HepG2 (cell line): ENCODE results near the gene TMEM253. TPM values are rescaled to one million over a fixed set of nuclear protein-coding genes. Genes with fewer than 3 reads are reported as not detected.

Experiments
- ATAC-seq: fragments of 200-7000 bp; cut with Tn5 transposase; 3 replicates; pipeline ENCODE4 v1.9.1; 2020; ENCODE audit warnings: mild to moderate bottlenecking, moderate library complexity
- BruUV-seq: library from RNA; stranded (reverse); fragments of 400-500 nt; replicated peaks from 2 replicates; lab custom pipeline; 2021; lab: Mats Ljungman, UMichigan
- CTCF ChIA-PET: fragments of 300-600 bp; formaldehyde crosslinking; extraction: SDS; loops from one replicate; lab custom pipeline; 2021; ENCODE audit warnings: low total read pairs, inconsistent platforms, low intra/inter-chr PET ratio; lab: Yijun Ruan, JAX
- POLR2A ChIA-PET: fragments of 350-600 bp; sonication (Branson Sonifier 250); formaldehyde crosslinking; loops from one replicate; lab custom pipeline; 2020; ENCODE audit warnings: antibody characterized with exemption, inconsistent platforms; lab: Yijun Ruan, JAX
- DNase-seq: peaks from one replicate; pipeline ENCODE4 v3.0.0-alpha.2; 2015; ENCODE audit warnings: low spot score
- FAIRE-seq: peaks from 3 replicates; lab custom pipeline; 2011; peaks lifted over from hg19 to GRCh38; lab: Jason Lieb, UNC
- H2AFZ ChIP-seq: one replicate; pipeline ENCODE4 v1.6.1; 2011; ENCODE audit warnings: low read length, inconsistent platforms
- H3K27ac ChIP-seq: fragments of 300-600 bp; 3 replicates; pipeline ENCODE4 v1.8.0; 2011; ENCODE audit warnings: mixed run types, mild to moderate bottlenecking, mixed read lengths, low read length, inconsistent platforms; ENCODE audit not compliant: insufficient read depth; ENCODE audit errors: extremely low read length
- H3K27me3 ChIP-seq, 2 experiments: fragments of 200-600 bp in 1 of 2; 2 replicates in 1 of 2; 3 replicates in 1 of 2; pipeline versions ENCODE4 v1.6.0 to v1.8.0; 2011; ENCODE audit warnings: low read length in 2 of 2, mild to moderate bottlenecking in 2 of 2, moderate library complexity in 2 of 2, inconsistent platforms in 1 of 2; ENCODE audit not compliant: insufficient read depth in 2 of 2, control insufficient read depth in 1 of 2
- H3K36me3 ChIP-seq, 2 experiments: fragments of 200-600 bp in 1 of 2; replicated peaks in 1 of 2; 2 replicates in 1 of 2; 3 replicates in 1 of 2; pipeline versions ENCODE4 v1.5.1 to v1.8.0; 2011; ENCODE audit warnings: low read length in 2 of 2, inconsistent platforms in 1 of 2; ENCODE audit not compliant: insufficient read depth in 2 of 2, control insufficient read depth in 1 of 2
- H3K4me1 ChIP-seq: 2 replicates; pipeline ENCODE4 v1.5.1; 2012; ENCODE audit warnings: low read length, inconsistent platforms; ENCODE audit not compliant: insufficient read depth
- H3K4me2 ChIP-seq: 2 replicates; pipeline ENCODE4 v1.6.0; 2011; ENCODE audit warnings: low read depth, low read length, inconsistent platforms
- H3K4me3 ChIP-seq, 3 experiments: fragments of 200-600 bp in 1 of 3; sonication (generic), shearing (Covaris generic) in 1 of 3; replicated peaks in 1 of 3; 2 replicates each; pipeline ENCODE4 v1.5.1; 2011 to 2016; ENCODE audit warnings: low read length in 3 of 3, inconsistent platforms in 2 of 3, low read depth in 2 of 3, mild to moderate bottlenecking in 2 of 3, control low read depth in 1 of 3, mixed read lengths in 1 of 3; ENCODE audit not compliant: insufficient read depth in 1 of 3
- H3K79me2 ChIP-seq: one replicate; pipeline ENCODE4 v1.6.1; 2011; ENCODE audit warnings: low read length, inconsistent platforms; ENCODE audit not compliant: insufficient read depth
- H3K9ac ChIP-seq: 2 replicates; pipeline ENCODE4 v1.6.0; 2011; ENCODE audit warnings: mild to moderate bottlenecking, low read depth, low read length, inconsistent platforms; ENCODE audit not compliant: insufficient read depth
- H3K9me3 ChIP-seq: 2 replicates; pipeline ENCODE4 v1.5.1; 2012; ENCODE audit warnings: mild to moderate bottlenecking, low read length
- H4K20me1 ChIP-seq: 2 replicates; pipeline ENCODE4 v1.6.0; 2011; ENCODE audit warnings: inconsistent platforms, mild to moderate bottlenecking, low read length, moderate library complexity; ENCODE audit not compliant: insufficient read depth
- ARID5B ChIP-seq: IDR thresholded peaks from 2 replicates; pipeline ENCODE4 v1.4.0; 2020; ENCODE audit warnings: mild to moderate bottlenecking, missing genetic modification reagents
- HNF4A ChIP-seq: sonication (generic); formaldehyde crosslinking; IDR thresholded peaks from 2 replicates; pipeline ENCODE4 v1.4.0; 2020; ENCODE audit warnings: missing genetic modification reagents
- NCOA5 ChIP-seq: sonication (generic); formaldehyde crosslinking; IDR thresholded peaks from 2 replicates; pipeline ENCODE4 v1.4.0; 2020; ENCODE audit warnings: missing genetic modification reagents
- NCOR1 ChIP-seq: fragments of 200-600 bp; sonication (generic); IDR thresholded peaks from 2 replicates; pipeline ENCODE4 v1.7.0; 2017; ENCODE audit warnings: antibody characterized with exemption, low read length, borderline replicate concordance
- RARA ChIP-seq: IDR thresholded peaks from 2 replicates; pipeline ENCODE4 v1.6.1; 2016; ENCODE audit warnings: missing genetic modification reagents, missing compliant biosample characterization
- SOX6 ChIP-seq, 2 experiments: fragments of 450-650 bp in 1 of 2; sonication (generic) in 1 of 2; formaldehyde crosslinking in 1 of 2; IDR thresholded peaks; 2 replicates each; pipeline versions ENCODE4 v1.4.0 to v1.6.1; 2017 to 2020; ENCODE audit warnings: antibody characterized with exemption in 1 of 2, mild to moderate bottlenecking in 1 of 2, missing genetic modification reagents in 1 of 2
- ZNF451 ChIP-seq: sonication (generic); formaldehyde crosslinking; IDR thresholded peaks from 2 replicates; pipeline ENCODE4 v1.5.0; 2020; ENCODE audit warnings: mild to moderate bottlenecking, missing genetic modification reagents
- WGBS: methylation state at CpG from one replicate; pipeline ENCODE4 v1.1.6; 2017; ENCODE audit warnings: low lambda C conversion rate; 5-methylcytosine and 5-hydroxymethylcytosine counted together
- in situ Hi-C: cut with HindIII; loops from 2 replicates; pipeline ENCODE4 v1.10.0; 2017; ENCODE audit warnings: low pct_unique_long_range_greater_than_20kb; ENCODE audit not compliant: extremely low pct_ligation_motif_present
- intact Hi-C: fragments of 100-400 bp; cut with micrococcal nuclease; formaldehyde crosslinking; loops from one replicate; pipeline ENCODE4 v1.10.0; 2022; ENCODE audit not compliant: unreplicated experiment
- polyA plus RNA-seq, 8 experiments: library from polyadenylated mRNA; depleted of rRNA in 3 of 8; stranded (reverse) in 7 of 8; unstranded in 1 of 8; fragments of >200 nt; fragmentation: Illumina TruSeq in 4 of 8; extraction: Trizol in 4 of 8; gene quantifications; 2 replicates each; pipeline versions ENCODE4 v1.2.1 to v1.2.3, GENCODE V29; 2011 to 2016; ENCODE audit warnings: low read depth in 4 of 8, missing spikeins in 1 of 8, mixed read lengths in 1 of 8; ENCODE audit not compliant: insufficient read depth in 1 of 8
- total RNA-seq, 5 experiments: library from RNA; depleted of rRNA; stranded (reverse); fragments of >200 nt; fragmentation: Illumina TruSeq; extraction: Trizol; gene quantifications; 2 replicates each; pipeline ENCODE4 v1.2.3, GENCODE V29; 2016; ENCODE audit warnings: low read depth in 1 of 5

TMEM253 gene
- total and polyA plus RNA-seq, 2 of the 13 experiments (the other 11 are each of a cell fraction or from before 2014, with no cell fraction given) = 0.29 to 0.45 TPM

- WGBS = 6% methylated on average over 1 of the region's 1 CpG
- H3K9me3 ChIP-seq = no peaks in the 10 kb centered on the region
- ATAC-seq = peak; percentile 59
- H3K79me2 ChIP-seq = no peaks in the 10 kb centered on the region
- no TSS peak for BruUV-seq
- no peaks in the 10 kb centered on the region for H3K27me3 ChIP-seq
- H3K4me2 ChIP-seq = no peak overlapping the region
- no peak overlapping the region for H2AFZ ChIP-seq
- no peaks in the 10 kb centered on the region for H4K20me1 ChIP-seq
- FAIRE-seq = no peak
- TF ChIP-seq RARA (CRISPR knock-in tag) (peak; percentile 34; the same call in 1 of the 2 replicates), SOX6 (IDR thresholded peaks at IDR 0.05) (no peak), SOX6 (CRISPR knock-in tag; IDR thresholded peaks at IDR 0.05) (0 out of 2 replicates have a peak, but pooled peaks have one; percentile 9), HNF4A (peak; percentile 60), ZNF451 (CRISPR knock-in tag) (no peak), NCOR1 (peak; percentile 45; the same call in 1 of the 2 replicates), ARID5B (CRISPR knock-in tag) (peak; percentile 45), NCOA5 (CRISPR knock-in tag) (no peak)
- TF ChIP-seq, all 625 proteins: peak for 5
- peak; percentile 44 for DNase-seq
- no peak overlapping the region for H3K27ac ChIP-seq
- intact Hi-C loops = no loop called here
- no peak overlapping the region for H3K4me3 ChIP-seq
- no peaks in the 10 kb centered on the region for H3K36me3 ChIP-seq
- in situ Hi-C loops = no loop called here
- peaks cover 14% of the 10 kb centered on the region; the same call in 1 of the 2 replicates for H3K4me1 ChIP-seq
- CTCF ChIA-PET = no interaction called here
- POLR2A ChIA-PET = interaction anchor here (0.7 to 1.2 kb wide), 2 partner anchors 18 to 31 kb away, joined by 3 read pairs; no protein-coding TSS in a partner anchor
- H3K9ac ChIP-seq = no peak overlapping the region
These were observed 22.6 kb downstream of the TMEM253 start for GRCh38 chr14:21123429-21123828.
